LNCaP clone FGC (cell line): ENCODE results near the gene MAD2L1.

Source experiments
- DNase-seq: peaks from one replicate; pipeline ENCODE4 v3.0.0-alpha.2; 2011; ENCODE audit warnings: low read depth
- H3K4me3 ChIP-seq: 2 replicates; pipeline ENCODE4 v1.5.1; 2011; ENCODE audit warnings: mild to moderate bottlenecking, low read depth, low read length, control low read depth
- TF ChIP-seq, protein P1 (sequence below): IDR thresholded peaks from 2 replicates; pipeline ENCODE4 v1.5.1; 2012; ENCODE audit warnings: mild to moderate bottlenecking; ENCODE audit not compliant: control insufficient read depth, insufficient read depth; ENCODE audit errors: extremely low read depth

MAD2L1 gene

DNA sequence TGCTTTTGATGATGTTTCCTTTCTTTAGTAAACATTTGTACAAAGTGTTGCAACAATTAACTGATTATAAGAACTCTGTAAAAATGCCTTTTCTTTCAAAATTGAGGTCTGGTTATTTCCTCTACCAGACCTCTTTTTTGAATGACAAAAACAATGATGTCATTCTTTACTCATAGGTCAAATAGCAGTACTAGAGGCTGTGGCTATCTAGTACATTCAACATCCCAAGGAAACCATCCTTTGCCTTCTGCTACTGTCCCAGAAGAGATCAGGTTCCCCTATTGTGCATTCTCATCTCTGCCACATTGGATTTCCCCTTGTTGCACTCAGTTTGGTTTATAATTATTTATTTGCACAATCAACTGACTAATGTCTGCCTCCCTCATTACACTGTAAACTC lies 19.1 kb upstream of the MAD2L1 start:
- DNase-seq, result no peak
- no peak overlapping the region for H3K4me3 ChIP-seq
- TF ChIP-seq, protein P1, sequence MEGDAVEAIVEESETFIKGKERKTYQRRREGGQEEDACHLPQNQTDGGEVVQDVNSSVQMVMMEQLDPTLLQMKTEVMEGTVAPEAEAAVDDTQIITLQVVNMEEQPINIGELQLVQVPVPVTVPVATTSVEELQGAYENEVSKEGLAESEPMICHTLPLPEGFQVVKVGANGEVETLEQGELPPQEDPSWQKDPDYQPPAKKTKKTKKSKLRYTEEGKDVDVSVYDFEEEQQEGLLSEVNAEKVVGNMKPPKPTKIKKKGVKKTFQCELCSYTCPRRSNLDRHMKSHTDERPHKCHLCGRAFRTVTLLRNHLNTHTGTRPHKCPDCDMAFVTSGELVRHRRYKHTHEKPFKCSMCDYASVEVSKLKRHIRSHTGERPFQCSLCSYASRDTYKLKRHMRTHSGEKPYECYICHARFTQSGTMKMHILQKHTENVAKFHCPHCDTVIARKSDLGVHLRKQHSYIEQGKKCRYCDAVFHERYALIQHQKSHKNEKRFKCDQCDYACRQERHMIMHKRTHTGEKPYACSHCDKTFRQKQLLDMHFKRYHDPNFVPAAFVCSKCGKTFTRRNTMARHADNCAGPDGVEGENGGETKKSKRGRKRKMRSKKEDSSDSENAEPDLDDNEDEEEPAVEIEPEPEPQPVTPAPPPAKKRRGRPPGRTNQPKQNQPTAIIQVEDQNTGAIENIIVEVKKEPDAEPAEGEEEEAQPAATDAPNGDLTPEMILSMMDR, result no peak

GRCh38 chr4:120084327-120084726 lies 17.7 kb upstream of the MAD2L1 start:
- DNase-seq, result no peak
- no peak overlapping the region for H3K4me3 ChIP-seq
- TF ChIP-seq, protein P1, result no peak

- DNase-seq, result no peak
- no peak overlapping the region for H3K4me3 ChIP-seq
- TF ChIP-seq, protein P1, result no peak
Observed at GRCh38 chr4:120083152-120083551, 16.5 kb upstream of the MAD2L1 start.

DNA sequence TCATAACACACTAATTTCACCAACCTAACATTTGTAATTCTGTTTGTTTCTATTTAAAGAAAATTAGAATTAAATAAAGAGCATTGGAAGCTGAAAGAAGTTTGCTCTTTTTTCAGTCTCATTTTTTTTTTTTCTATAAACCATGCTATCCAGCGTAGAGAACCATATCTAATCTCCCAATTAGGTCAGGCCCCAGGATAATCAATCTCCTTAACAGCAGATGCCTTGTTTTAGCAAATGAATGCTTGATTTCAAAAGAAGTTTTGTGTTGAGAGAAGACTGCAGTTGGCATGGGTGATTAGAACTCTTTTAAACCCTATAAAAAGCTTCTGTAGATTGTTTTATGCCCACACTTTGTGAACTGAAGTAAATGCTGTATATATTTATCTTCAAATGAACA lies 15.6 kb upstream of the MAD2L1 start:
- H3K4me3 ChIP-seq, result no peak overlapping the region
- TF ChIP-seq, protein P1, result no peak
- DNase-seq, result no peak

- no peak for DNase-seq
- H3K4me3 ChIP-seq, result no peak overlapping the region
- TF ChIP-seq, protein P1, result no peak
Observed at GRCh38 chr4:120081726-120082125, 15.1 kb upstream of the MAD2L1 start.

GRCh38 chr4:120080533-120080932 lies 13.9 kb upstream of the MAD2L1 start:
- TF ChIP-seq, protein P1, result no peak
- no peak for DNase-seq
- no peak overlapping the region for H3K4me3 ChIP-seq

GRCh38 chr4:120079839-120080520 lies 13.3 kb upstream of the MAD2L1 start:
- DNase-seq, result no peak
- TF ChIP-seq, protein P1, result no peak
- H3K4me3 ChIP-seq, result no peak overlapping the region
